ENCODE measurements around the gene XYLT1. TPM values are rescaled to one million over a fixed set of nuclear protein-coding genes. Genes with fewer than 3 reads are reported as not detected.

The XYLT1 gene
- total RNA-seq, 1 experiment from 2014 or later: 25.0 TPM

- Mint-ChIP-seq H3K9me3 (peaks cover 16% of the 10 kb centered on the region), H3K4me1 (peaks cover 6% of the 10 kb centered on the region), H3K4me3 (no peak overlapping the region), H3K36me3 (peaks cover 4% of the 10 kb centered on the region; the same call in 1 of the 2 replicates), H3K27me3 (ENCODE audit: low read depth) (no peaks in the 10 kb centered on the region; the same call in 1 of the 2 replicates), H3K27ac (no peak overlapping the region)
- ChIA-PET CTCF (no interaction called here), POLR2A (no interaction called here)
- ATAC-seq (no peak), DNase-seq (ENCODE audit: low spot score) (no peak)
- TF ChIP-seq ZNF281 (CRISPR knock-in tag; IDR thresholded peaks at IDR 0.05) (no peak), ZNF423 (CRISPR knock-in tag; IDR thresholded peaks at IDR 0.05) (no peak), FOXP1 (CRISPR knock-in tag; IDR thresholded peaks at IDR 0.05; ENCODE audit: borderline replicate concordance) (no peak), PRDM15 (CRISPR knock-in tag; IDR thresholded peaks at IDR 0.05) (no peak), ERG (CRISPR knock-in tag; IDR thresholded peaks at IDR 0.05) (no peak), RORB (CRISPR knock-in tag; IDR thresholded peaks at IDR 0.05) (no peak), MLX (CRISPR knock-in tag; IDR thresholded peaks at IDR 0.05) (no peak), ELF4 (CRISPR knock-in tag; IDR thresholded peaks at IDR 0.05; ENCODE audit: low read depth) (no peak), SMAD4 (CRISPR knock-in tag; IDR thresholded peaks at IDR 0.05) (no peak), IRF1 (CRISPR knock-in tag; IDR thresholded peaks at IDR 0.05) (no peak), GTF2I (CRISPR knock-in tag; conservative IDR thresholded peaks at IDR 0.05) (no peak), EMX1 (CRISPR knock-in tag; IDR thresholded peaks at IDR 0.05) (no peak)
Measured at GRCh38 chr16:17499223-17499902, 28.6 kb upstream of the XYLT1 start.

GRCh38 chr16:17497648-17498047 is 26.9 kb upstream of the XYLT1 start:
- DNase-seq (ENCODE audit: low spot score): no peak
- H3K4me3 Mint-ChIP-seq: no peak overlapping the region
- peaks cover 10% of the 10 kb centered on the region for H3K9me3 Mint-ChIP-seq
- TF ChIP-seq OVOL2 (CRISPR knock-in tag; IDR thresholded peaks at IDR 0.05; ENCODE audit: borderline replicate concordance) (no peak), ZNF317 (CRISPR knock-in tag; IDR thresholded peaks at IDR 0.05; ENCODE audit: borderline replicate concordance, low read depth) (no peak), FOXP1 (CRISPR knock-in tag; IDR thresholded peaks at IDR 0.05; ENCODE audit: borderline replicate concordance) (no peak), ZNF671 (CRISPR knock-in tag; IDR thresholded peaks at IDR 0.05) (no peak), USF1 (CRISPR knock-in tag; IDR thresholded peaks at IDR 0.05) (no peak), IRF1 (CRISPR knock-in tag; IDR thresholded peaks at IDR 0.05) (no peak), NR1H2 (CRISPR knock-in tag; IDR thresholded peaks at IDR 0.05) (no peak), NFYB (CRISPR knock-in tag; conservative IDR thresholded peaks at IDR 0.05; ENCODE audit: low read depth) (no peak), ZNF219 (CRISPR knock-in tag; IDR thresholded peaks at IDR 0.05; ENCODE audit: borderline replicate concordance) (no peak), EMX1 (CRISPR knock-in tag; IDR thresholded peaks at IDR 0.05) (no peak), FOXJ3 (CRISPR knock-in tag; IDR thresholded peaks at IDR 0.05; ENCODE audit: borderline replicate concordance) (no peak), MLX (CRISPR knock-in tag; IDR thresholded peaks at IDR 0.05) (no peak)
- ATAC-seq: no peak
- CTCF ChIA-PET: interaction anchor here (1.4 kb wide), 1 partner anchor 21 kb away, joined by 3 read pairs; no protein-coding TSS in a partner anchor
- POLR2A ChIA-PET: no interaction called here
- no peak overlapping the region for H3K27ac Mint-ChIP-seq
- no peaks in the 10 kb centered on the region for H3K27me3 Mint-ChIP-seq (ENCODE audit: low read depth)
- H3K36me3 Mint-ChIP-seq: no peaks in the 10 kb centered on the region
- peaks cover under 1% of the 10 kb centered on the region for H3K4me1 Mint-ChIP-seq
